GM12874 (cell line): ENCODE data around the gene PPP2R2B.

Source experiments
- CTCF ChIP-seq: IDR thresholded peaks from 2 replicates; pipeline ENCODE4 v1.5.1; 2011; ENCODE audit warnings: low read depth, mild to moderate bottlenecking, control low read depth, low read length, moderate library complexity; ENCODE audit not compliant: insufficient read depth

The PPP2R2B gene

GRCh38 chr5:146707316-146707715, 171.2 kb downstream of the PPP2R2B start:
- no peak for TF ChIP-seq CTCF

GRCh38 chr5:146706321-146706972, 172.1 kb downstream of the PPP2R2B start:
- TF ChIP-seq CTCF: peak; percentile 23; the same call in 1 of the 2 replicates

GRCh38 chr5:146704949-146705665, 173.4 kb downstream of the PPP2R2B start:
- no peak for TF ChIP-seq CTCF

GRCh38 chr5:146703899-146704298, 174.7 kb downstream of the PPP2R2B start:
- TF ChIP-seq CTCF: no peak

GRCh38 chr5:146703499-146703898, 175.1 kb downstream of the PPP2R2B start:
- TF ChIP-seq CTCF: no peak

- no peak for TF ChIP-seq CTCF
Measured at GRCh38 chr5:146699664-146700418, 178.7 kb downstream of the PPP2R2B start.

- TF ChIP-seq CTCF: no peak
Measured at GRCh38 chr5:146699138-146699537, 179.4 kb downstream of the PPP2R2B start.
